Inflammatory macrophage (primary cell): ENCODE data around the gene DRC1.
A peak's percentile ranks its signal among the peaks of the same experiment; 100 is the strongest.

Source experiments
- DNase-seq, 2 donors: peaks; one replicate each; pipeline ENCODE4 v3.0.0-alpha.2; 2020 to 2022

DRC1 gene

GRCh38 chr2:26399771-26400376 lies 1.8 kb upstream of the DRC1 start:
- no peak for DNase-seq

- no peak for DNase-seq
Measured at GRCh38 chr2:26400723-26401122, 997 bp upstream of the DRC1 start.

- DNase-seq = no peak
Measured at GRCh38 chr2:26407526-26407925, 5.8 kb downstream of the DRC1 start.

- no peak for DNase-seq
Measured at GRCh38 chr2:26409785-26410184, 8.1 kb downstream of the DRC1 start.

GRCh38 chr2:26410764-26411243 lies 9.1 kb downstream of the DRC1 start:
- peak; percentile 17 to 25 for DNase-seq

GRCh38 chr2:26411419-26411818 lies 9.7 kb downstream of the DRC1 start:
- no peak for DNase-seq

- peak; percentile 77 to 90 for DNase-seq
Measured at GRCh38 chr2:26412091-26412673, 10.5 kb downstream of the DRC1 start.

GRCh38 chr2:26414311-26414710 lies 12.6 kb downstream of the DRC1 start:
- DNase-seq = peak; percentile 17 to 43

GRCh38 chr2:26421961-26422360 lies 20.2 kb downstream of the DRC1 start:
- no peak for DNase-seq

GRCh38 chr2:26422947-26423629 lies 21.4 kb downstream of the DRC1 start:
- DNase-seq = no peak

- DNase-seq = no peak
Measured at GRCh38 chr2:26423750-26424149, 22.0 kb downstream of the DRC1 start.

- no peak for DNase-seq
Measured at GRCh38 chr2:26424221-26424620, 22.5 kb downstream of the DRC1 start.

GRCh38 chr2:26428846-26429245 lies 27.1 kb downstream of the DRC1 start:
- no peak for DNase-seq

- peak in 1 of 2 donors; percentile 8 for DNase-seq
Measured at GRCh38 chr2:26429779-26430578, 28.3 kb downstream of the DRC1 start.

GRCh38 chr2:26430826-26431225 lies 29.1 kb downstream of the DRC1 start:
- no peak for DNase-seq

- DNase-seq = no peak
Measured at GRCh38 chr2:26432363-26432762, 30.6 kb downstream of the DRC1 start.

- no peak for DNase-seq
Measured at GRCh38 chr2:26432859-26433258, 31.1 kb downstream of the DRC1 start.

- no peak for DNase-seq
Measured at GRCh38 chr2:26435106-26435505, 33.4 kb downstream of the DRC1 start.

GRCh38 chr2:26438526-26438925 lies 36.8 kb downstream of the DRC1 start:
- no peak for DNase-seq

GRCh38 chr2:26438926-26439325 lies 37.2 kb downstream of the DRC1 start:
- DNase-seq = no peak

- no peak for DNase-seq
Measured at GRCh38 chr2:26442301-26442700, 40.6 kb downstream of the DRC1 start.

- DNase-seq = no peak
Measured at GRCh38 chr2:26442707-26443106, 41.0 kb downstream of the DRC1 start.

GRCh38 chr2:26444236-26444635 lies 42.5 kb downstream of the DRC1 start:
- DNase-seq = no peak
